Limb (tissue), 2 donors: ENCODE data around the gene RBMX.
"Not testable (repeated sequence)": the region's sequence is repeated elsewhere in the genome, so short reads cannot be mapped to it uniquely, and the experiment has no call there.

Experiments
- DNase-seq, 2 donors: peaks; one replicate each; pipeline ENCODE4 v3.0.0-alpha.2; 2016; ENCODE audit errors: extremely low spot score in 2 of 2

The RBMX gene

GRCh38 chrX:136878423-136878822, 2.1 kb downstream of the RBMX start:
- no peak for DNase-seq

- not testable (repeated sequence) for DNase-seq
Observed at GRCh38 chrX:136874114-136874513, 6.4 kb downstream of the RBMX start.

GRCh38 chrX:136873210-136873609, 7.3 kb downstream of the RBMX start:
- not testable (repeated sequence) for DNase-seq

GRCh38 chrX:136872091-136872700, 8.3 kb downstream of the RBMX start:
- no peak for DNase-seq

GRCh38 chrX:136870064-136870463, 10.5 kb downstream of the RBMX start:
- no peak for DNase-seq

GRCh38 chrX:136868283-136869055, 12.1 kb downstream of the RBMX start:
- no peak for DNase-seq

- no peak for DNase-seq
Observed at GRCh38 chrX:136867518-136867917, 13.0 kb downstream of the RBMX start.

GRCh38 chrX:136867096-136867491, 13.4 kb downstream of the RBMX start:
- no peak for DNase-seq

GRCh38 chrX:136866337-136867095, 14.0 kb downstream of the RBMX start:
- no peak for DNase-seq

GRCh38 chrX:136865270-136866158, 15.0 kb downstream of the RBMX start:
- DNase-seq = no peak

GRCh38 chrX:136863826-136864225, 16.7 kb downstream of the RBMX start:
- DNase-seq = no peak

GRCh38 chrX:136862546-136862945, 18.0 kb downstream of the RBMX start:
- no peak for DNase-seq

- no peak for DNase-seq
Observed at GRCh38 chrX:136861877-136862276, 18.6 kb downstream of the RBMX start.

- no peak for DNase-seq
Observed at GRCh38 chrX:136858007-136858756, 22.3 kb downstream of the RBMX start.

- DNase-seq = no peak
Observed at GRCh38 chrX:136856551-136856950, 24.0 kb downstream of the RBMX start.

- DNase-seq = no peak
Observed at GRCh38 chrX:136856050-136856449, 24.5 kb downstream of the RBMX start.

- no peak for DNase-seq
Observed at GRCh38 chrX:136851526-136851925, 29.0 kb downstream of the RBMX start.

- no peak for DNase-seq
Observed at GRCh38 chrX:136850441-136851175, 29.9 kb downstream of the RBMX start.

GRCh38 chrX:136849395-136849794, 31.1 kb downstream of the RBMX start:
- no peak for DNase-seq

- DNase-seq = no peak
Observed at GRCh38 chrX:136847874-136848273, 32.7 kb downstream of the RBMX start.
